ENCODE measurements around the gene CD2AP.

GRCh38 chr6:47475319-47475816, 2.2 kb upstream of the CD2AP start:
- no peak for TF ChIP-seq CTCF (IDR thresholded peaks at IDR 0.05)
- no peak for TF ChIP-seq POLR2A (IDR thresholded peaks at IDR 0.05)

Data from sigmoid colon (tissue), 3 donors.